PC-9 (cell line): ENCODE measurements around the gene UBASH3A.

Experiments used
- EZH2 ChIP-seq: fragments of 200-600 bp; sonication (generic); IDR thresholded peaks from 2 replicates; pipeline ENCODE4 v1.8.0; 2017; ENCODE audit warnings: antibody characterized with exemption, low read depth
- TF ChIP-seq, protein P1 (sequence below): fragments of 200-600 bp; sonication (generic); conservative IDR thresholded peaks from 2 replicates; pipeline ENCODE4 v1.6.1; 2017; ENCODE audit warnings: mixed run types, antibody characterized with exemption, mild to moderate bottlenecking, moderate library complexity

DNA sequence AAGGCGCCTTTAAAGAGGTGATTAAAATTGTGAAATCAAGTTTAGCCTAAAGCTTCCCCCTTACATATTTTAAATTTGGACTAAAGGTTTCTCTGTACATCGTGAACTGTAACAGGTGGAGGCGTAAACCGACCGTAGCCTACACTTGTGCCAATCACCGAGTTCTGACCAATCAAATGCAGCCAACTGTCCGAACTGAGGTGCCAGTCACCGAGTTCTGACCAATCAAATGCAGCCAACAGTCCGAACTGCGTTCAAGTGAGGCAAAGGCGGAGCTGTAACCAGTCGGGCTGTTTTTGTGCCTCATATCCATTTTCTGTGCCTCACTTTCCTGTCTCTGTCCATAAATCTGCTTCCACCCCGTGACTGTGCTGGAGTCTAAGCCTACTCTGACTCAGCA lies 44.8 kb upstream of the UBASH3A start:
- TF ChIP-seq, protein P1, sequence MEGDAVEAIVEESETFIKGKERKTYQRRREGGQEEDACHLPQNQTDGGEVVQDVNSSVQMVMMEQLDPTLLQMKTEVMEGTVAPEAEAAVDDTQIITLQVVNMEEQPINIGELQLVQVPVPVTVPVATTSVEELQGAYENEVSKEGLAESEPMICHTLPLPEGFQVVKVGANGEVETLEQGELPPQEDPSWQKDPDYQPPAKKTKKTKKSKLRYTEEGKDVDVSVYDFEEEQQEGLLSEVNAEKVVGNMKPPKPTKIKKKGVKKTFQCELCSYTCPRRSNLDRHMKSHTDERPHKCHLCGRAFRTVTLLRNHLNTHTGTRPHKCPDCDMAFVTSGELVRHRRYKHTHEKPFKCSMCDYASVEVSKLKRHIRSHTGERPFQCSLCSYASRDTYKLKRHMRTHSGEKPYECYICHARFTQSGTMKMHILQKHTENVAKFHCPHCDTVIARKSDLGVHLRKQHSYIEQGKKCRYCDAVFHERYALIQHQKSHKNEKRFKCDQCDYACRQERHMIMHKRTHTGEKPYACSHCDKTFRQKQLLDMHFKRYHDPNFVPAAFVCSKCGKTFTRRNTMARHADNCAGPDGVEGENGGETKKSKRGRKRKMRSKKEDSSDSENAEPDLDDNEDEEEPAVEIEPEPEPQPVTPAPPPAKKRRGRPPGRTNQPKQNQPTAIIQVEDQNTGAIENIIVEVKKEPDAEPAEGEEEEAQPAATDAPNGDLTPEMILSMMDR = no peak
- TF ChIP-seq EZH2 = no peak
